Activated CD4-positive, alpha-beta memory T cell treated with anti-CD3 and anti-CD28 coated beads, Interleukin-2, amount 10 ng/mL, durations not matched to agents 7 days and 5 days (primary cell): Measurements from ENCODE around the gene LYZL2. TPM values are rescaled to one million over a fixed set of nuclear protein-coding genes. Genes with fewer than 3 reads are reported as not detected.
"Not testable (repeated sequence)": the region's sequence is repeated elsewhere in the genome, so short reads cannot be mapped to it uniquely, and the experiment has no call there.

Experiments used
- CTCF ChIA-PET: fragments of 350-600 bp; sonication (Branson Sonifier 250); formaldehyde crosslinking; loops from one replicate; lab custom pipeline; 2021; ENCODE audit warnings: antibody characterized with exemption, inconsistent platforms; lab: Charles Lee
- POLR2A ChIA-PET: fragments of 350-600 bp; sonication (Branson Sonifier 250); formaldehyde crosslinking; loops from one replicate; lab custom pipeline; 2021; ENCODE audit warnings: antibody characterized with exemption; lab: Charles Lee
- DNase-seq: peaks from one replicate; pipeline ENCODE4 v3.0.0-alpha.2; 2020
- H3K27ac Mint-ChIP-seq: one replicate; pipeline ENCODE4 v1.8.0; 2021; ENCODE audit warnings: mild to moderate bottlenecking, mixed read lengths
- H3K27me3 Mint-ChIP-seq: one replicate; pipeline ENCODE4 v1.8.0; 2021; ENCODE audit warnings: mixed read lengths
- H3K36me3 Mint-ChIP-seq: one replicate; pipeline ENCODE4 v1.8.0; 2021; ENCODE audit warnings: low read depth, mixed read lengths
- H3K4me1 Mint-ChIP-seq: one replicate; pipeline ENCODE4 v1.8.0; 2021; ENCODE audit warnings: mixed read lengths
- H3K4me3 Mint-ChIP-seq: one replicate; pipeline ENCODE4 v1.8.0; 2021; ENCODE audit warnings: mild to moderate bottlenecking, mixed read lengths
- H3K9me3 Mint-ChIP-seq: one replicate; pipeline ENCODE4 v1.8.0; 2021; ENCODE audit warnings: mixed read lengths
- total RNA-seq, 2 experiments: library from RNA; stranded (reverse); gene quantifications; one replicate each; pipeline ENCODE4 v1.2.3, GENCODE V29; 2021

Gene LYZL2
- total RNA-seq, 2 experiments from 2014 or later: not detected

DNA sequence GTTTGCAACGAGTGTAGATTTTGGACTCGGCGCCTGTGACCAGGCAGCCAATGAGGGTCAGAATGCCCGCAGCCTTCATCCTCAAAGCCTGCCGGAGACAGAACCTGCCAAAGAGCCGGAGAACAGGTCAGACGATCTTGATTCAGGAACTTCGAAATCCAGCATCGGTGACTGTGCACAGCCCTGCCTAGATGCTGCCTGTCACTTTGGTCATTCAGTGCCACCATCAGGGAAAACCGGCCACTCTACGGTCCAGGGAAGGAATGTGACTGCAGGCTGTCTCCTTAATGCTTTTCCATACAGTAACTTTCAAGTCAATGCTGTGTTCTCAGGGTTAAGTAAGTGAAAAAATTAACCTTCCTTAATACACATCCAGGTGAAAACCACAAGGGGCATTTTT is 2.7 kb downstream of the LYZL2 start:
- DNase-seq, H3K4me3 Mint-ChIP-seq, H3K9me3 Mint-ChIP-seq, H3K36me3 Mint-ChIP-seq, CTCF ChIA-PET, POLR2A ChIA-PET, H3K27ac Mint-ChIP-seq: not testable (repeated sequence)
- Mint-ChIP-seq H3K27me3 (peaks cover 15% of the 10 kb centered on the region), H3K4me1 (peaks cover 13% of the 10 kb centered on the region)

DNA sequence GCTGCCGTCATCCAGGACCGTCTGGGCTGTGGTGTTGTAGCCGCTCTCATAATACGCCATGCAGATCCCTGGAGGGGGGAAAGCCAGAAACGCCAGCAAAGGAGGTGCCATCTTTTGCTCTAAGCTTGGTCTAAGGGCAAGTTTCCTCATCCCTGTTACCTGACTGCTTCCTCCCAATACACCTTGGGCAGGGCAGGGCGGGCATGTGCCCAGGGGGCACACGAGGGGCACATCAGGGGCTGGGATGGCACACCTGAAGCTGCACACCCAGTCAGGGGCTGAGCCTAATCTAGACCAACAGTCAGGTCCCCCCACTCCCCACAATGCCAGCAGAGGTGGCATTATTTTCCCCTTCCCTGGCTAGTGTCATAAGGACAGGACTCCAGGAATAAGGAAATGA is 3.4 kb downstream of the LYZL2 start:
- CTCF ChIA-PET, H3K4me3 Mint-ChIP-seq, H3K36me3 Mint-ChIP-seq, POLR2A ChIA-PET, H3K27ac Mint-ChIP-seq, H3K9me3 Mint-ChIP-seq, DNase-seq: not testable (repeated sequence)
- Mint-ChIP-seq H3K4me1 (peaks cover 14% of the 10 kb centered on the region), H3K27me3 (peaks cover 10% of the 10 kb centered on the region)

DNA sequence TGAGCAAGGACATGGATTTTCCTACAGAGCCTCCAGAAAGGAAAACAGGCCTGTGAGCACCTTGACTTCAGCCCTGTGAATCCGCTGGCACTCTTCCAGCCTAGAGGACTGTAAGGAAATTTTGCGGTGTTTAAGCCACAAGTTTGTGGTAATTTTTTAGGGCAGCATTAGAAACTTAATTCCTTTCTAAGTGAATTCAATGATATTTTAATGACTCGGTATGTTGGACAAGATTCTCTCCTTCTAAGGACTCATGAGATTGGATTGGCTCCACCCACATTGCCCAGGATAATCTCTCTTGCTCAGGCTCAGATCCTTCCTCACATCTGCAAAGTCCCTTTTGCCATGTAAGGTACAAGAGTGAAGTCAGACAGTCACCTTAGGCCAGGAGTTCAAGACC is 4.5 kb downstream of the LYZL2 start:
- Mint-ChIP-seq H3K27me3 (peaks cover 9% of the 10 kb centered on the region), H3K4me3 (no peak overlapping the region), H3K27ac (no peak overlapping the region), H3K9me3 (no peaks in the 10 kb centered on the region), H3K4me1 (peaks cover 14% of the 10 kb centered on the region), H3K36me3 (no peaks in the 10 kb centered on the region)
- CTCF ChIA-PET: no interaction called here
- POLR2A ChIA-PET: no interaction called here
- DNase-seq: no peak

DNA sequence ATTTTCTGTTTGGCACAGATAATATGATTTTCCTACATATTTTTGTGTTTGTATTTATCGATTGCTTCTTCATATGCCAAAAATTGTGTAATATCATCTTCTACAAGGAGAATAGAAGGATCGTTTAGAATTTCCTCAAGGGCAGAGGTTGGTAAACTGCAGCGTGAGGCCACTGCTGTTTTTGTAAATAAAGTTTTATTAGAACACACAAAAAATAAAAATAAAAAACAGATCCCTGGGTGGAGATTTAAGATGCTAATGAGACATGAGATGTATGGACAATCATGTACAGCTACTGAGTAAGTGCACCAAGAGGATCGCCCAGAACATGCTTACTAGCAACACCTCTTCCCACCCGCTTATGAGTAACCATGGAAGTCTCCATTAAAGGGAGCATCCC is 9.6 kb downstream of the LYZL2 start:
- H3K27me3 Mint-ChIP-seq: peaks cover 22% of the 10 kb centered on the region
- POLR2A ChIA-PET: no interaction called here
- H3K4me1 Mint-ChIP-seq: peaks cover 7% of the 10 kb centered on the region
- no peaks in the 10 kb centered on the region for H3K36me3 Mint-ChIP-seq
- H3K27ac Mint-ChIP-seq: no peak overlapping the region
- no peak for DNase-seq
- H3K9me3 Mint-ChIP-seq: no peaks in the 10 kb centered on the region
- CTCF ChIA-PET: no interaction called here
- H3K4me3 Mint-ChIP-seq: no peak overlapping the region

DNA sequence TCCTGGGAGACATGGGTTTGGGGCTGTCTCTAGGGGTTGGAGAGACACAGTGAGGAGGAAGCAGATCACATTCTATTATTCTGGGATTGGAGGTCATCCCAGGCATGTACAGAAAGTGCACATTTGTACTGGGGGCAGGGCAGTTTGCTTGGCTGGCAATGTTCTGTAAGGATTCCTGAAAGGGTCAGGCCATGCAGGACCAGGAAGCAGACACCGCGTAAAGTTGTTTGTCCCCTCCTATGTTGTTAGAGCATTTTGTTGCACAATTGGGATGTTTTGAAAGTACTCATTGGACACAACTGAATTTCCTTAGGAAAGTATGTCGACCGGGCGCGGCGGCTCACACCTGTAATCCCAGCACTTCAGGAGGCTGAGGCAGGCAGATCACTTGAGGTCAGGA is 12.5 kb downstream of the LYZL2 start:
- H3K4me1 Mint-ChIP-seq: peaks cover 3% of the 10 kb centered on the region
- no peak overlapping the region for H3K27ac Mint-ChIP-seq
- POLR2A ChIA-PET: no interaction called here
- H3K36me3 Mint-ChIP-seq: no peaks in the 10 kb centered on the region
- H3K9me3 Mint-ChIP-seq: no peaks in the 10 kb centered on the region
- DNase-seq: no peak
- CTCF ChIA-PET: no interaction called here
- no peak overlapping the region for H3K4me3 Mint-ChIP-seq
- H3K27me3 Mint-ChIP-seq: peaks cover 23% of the 10 kb centered on the region

DNA sequence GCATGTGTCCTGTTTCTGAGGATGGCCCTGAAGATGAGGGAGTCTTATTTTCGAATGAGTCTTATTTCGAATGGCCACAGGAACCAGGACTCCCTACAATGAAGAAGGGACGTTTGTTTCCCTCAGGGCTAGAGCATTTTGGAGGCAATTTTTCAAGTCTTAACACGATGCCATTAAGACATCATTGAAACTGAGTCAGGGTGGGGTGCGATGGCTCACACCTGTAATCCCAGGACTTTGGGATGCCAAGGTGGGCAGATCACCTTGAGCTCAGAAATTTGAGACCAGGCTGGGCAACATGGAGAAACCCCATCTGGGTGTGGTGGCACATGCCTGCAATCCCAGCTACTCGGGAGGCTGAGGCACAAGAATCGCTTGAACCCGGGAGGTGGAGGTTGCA is 18.5 kb downstream of the LYZL2 start:
- H3K9me3 Mint-ChIP-seq, H3K4me1 Mint-ChIP-seq, H3K36me3 Mint-ChIP-seq, H3K4me3 Mint-ChIP-seq, H3K27ac Mint-ChIP-seq, POLR2A ChIA-PET, DNase-seq: not testable (repeated sequence)
- CTCF ChIA-PET: interaction anchor here (0.6 to 1.1 kb wide), 2 partner anchors 40 to 219 kb away, joined by 3 to 4 read pairs; no protein-coding TSS in a partner anchor
- peaks cover 24% of the 10 kb centered on the region for H3K27me3 Mint-ChIP-seq

DNA sequence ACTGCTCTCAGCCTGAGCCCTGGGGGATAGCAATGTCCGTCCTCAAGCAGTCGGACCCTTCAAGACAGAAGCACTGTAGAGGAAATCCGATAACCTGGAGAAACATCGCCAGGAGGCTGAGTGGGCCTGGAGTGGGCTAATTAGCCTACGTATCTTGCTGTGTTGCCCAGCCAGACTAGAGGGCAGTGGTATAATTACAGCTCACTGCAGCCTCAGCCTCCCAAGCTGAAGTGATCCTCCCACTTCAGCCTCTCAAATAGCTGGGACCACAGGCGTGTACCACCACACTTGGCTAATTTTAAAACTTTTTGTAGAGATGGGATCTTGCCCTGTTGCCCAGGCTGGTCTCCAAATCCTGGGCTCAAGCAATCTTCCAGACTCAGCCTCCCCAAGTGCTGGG is 21.7 kb downstream of the LYZL2 start:
- H3K27ac Mint-ChIP-seq: no peak overlapping the region
- no peaks in the 10 kb centered on the region for H3K9me3 Mint-ChIP-seq
- H3K4me1 Mint-ChIP-seq: peaks cover 16% of the 10 kb centered on the region
- ChIA-PET CTCF (interaction anchor here (1.2 to 2.5 kb wide), 2 partner anchors 17 to 33 kb away, joined by 4 to 10 read pairs; no protein-coding TSS in a partner anchor), POLR2A (no interaction called here)
- DNase-seq: no peak
- H3K27me3 Mint-ChIP-seq: peaks cover 27% of the 10 kb centered on the region
- H3K36me3 Mint-ChIP-seq: no peaks in the 10 kb centered on the region
- H3K4me3 Mint-ChIP-seq: no peak overlapping the region

DNA sequence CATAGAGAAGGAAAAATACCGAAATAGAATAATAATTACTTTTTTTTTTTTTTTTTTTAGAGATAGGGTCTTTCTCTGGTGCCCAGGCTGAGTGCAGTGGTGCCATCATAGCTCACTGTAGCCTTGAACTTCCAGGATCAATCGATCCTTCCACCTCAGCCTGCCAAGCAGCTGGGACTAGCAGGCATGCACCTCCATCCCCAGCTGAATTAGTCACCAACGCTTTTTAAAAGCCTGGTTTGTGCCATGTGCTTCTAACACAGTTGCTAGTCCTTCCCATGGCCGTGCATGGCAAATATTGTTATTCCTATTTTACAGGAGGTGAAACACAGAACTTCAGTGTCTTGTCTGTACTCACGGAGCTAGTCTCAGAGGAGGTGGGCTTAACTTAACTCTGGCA is 23.2 kb downstream of the LYZL2 start:
- Mint-ChIP-seq H3K27ac (no peak overlapping the region), H3K27me3 (peaks cover 18% of the 10 kb centered on the region), H3K4me3 (no peak overlapping the region), H3K36me3 (no peaks in the 10 kb centered on the region), H3K4me1 (peaks cover 16% of the 10 kb centered on the region), H3K9me3 (no peaks in the 10 kb centered on the region)
- ChIA-PET POLR2A (no interaction called here), CTCF (interaction anchor here (1.3 to 2.6 kb wide), 3 partner anchors 15 to 247 kb away, joined by 4 to 10 read pairs (median 9); no protein-coding TSS in a partner anchor)
- no peak for DNase-seq

DNA sequence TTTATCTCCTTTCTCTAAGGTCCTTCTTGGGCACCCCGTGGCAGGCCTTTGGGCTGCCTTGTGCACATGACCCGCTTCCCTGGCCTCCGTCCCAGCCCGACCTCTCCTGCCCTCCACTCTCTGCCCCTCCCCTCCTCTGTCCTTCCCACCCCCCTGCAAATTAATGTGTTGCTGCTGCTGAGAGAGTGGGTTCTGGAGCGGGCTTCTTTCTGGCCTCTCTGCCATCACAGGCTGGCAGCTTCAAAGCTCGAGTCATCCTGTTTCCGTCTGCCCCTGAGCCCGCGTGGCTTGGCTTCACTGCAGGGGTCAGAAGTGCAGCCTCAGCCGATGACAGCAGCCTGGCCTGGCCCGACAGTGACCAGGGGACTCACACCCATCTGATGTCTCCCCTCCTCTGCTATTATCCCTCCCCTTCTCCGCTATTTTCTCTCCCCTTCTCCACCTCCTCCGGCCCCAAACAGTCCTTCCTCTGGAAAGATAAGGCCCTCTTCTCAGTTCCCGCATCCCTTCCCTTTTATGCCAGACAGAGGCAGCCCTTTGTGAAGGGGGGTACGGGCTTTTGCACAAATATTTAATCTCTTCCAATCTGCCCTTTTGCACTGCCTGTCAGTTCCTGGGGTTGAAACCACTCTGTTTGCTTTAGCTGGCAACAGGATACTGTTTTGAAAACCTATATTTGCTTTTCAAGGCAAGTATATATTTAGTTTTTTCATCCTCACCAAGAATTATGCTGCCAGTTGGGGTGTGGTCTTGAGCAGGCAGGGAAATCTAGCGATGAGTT is 24.0 kb downstream of the LYZL2 start:
- not testable (repeated sequence) for DNase-seq, H3K27ac Mint-ChIP-seq, H3K36me3 Mint-ChIP-seq, H3K4me3 Mint-ChIP-seq, H3K9me3 Mint-ChIP-seq
- Mint-ChIP-seq H3K27me3 (peaks cover 15% of the 10 kb centered on the region), H3K4me1 (peaks cover 16% of the 10 kb centered on the region)
- ChIA-PET CTCF (interaction anchor here (0.9 to 2.6 kb wide), 4 partner anchors 14 to 246 kb away, joined by 4 to 10 read pairs (median 6); no protein-coding TSS in a partner anchor), POLR2A (interaction anchor here (1.0 kb wide), 1 partner anchor 22 kb away, joined by 3 read pairs; no protein-coding TSS in a partner anchor)

DNA sequence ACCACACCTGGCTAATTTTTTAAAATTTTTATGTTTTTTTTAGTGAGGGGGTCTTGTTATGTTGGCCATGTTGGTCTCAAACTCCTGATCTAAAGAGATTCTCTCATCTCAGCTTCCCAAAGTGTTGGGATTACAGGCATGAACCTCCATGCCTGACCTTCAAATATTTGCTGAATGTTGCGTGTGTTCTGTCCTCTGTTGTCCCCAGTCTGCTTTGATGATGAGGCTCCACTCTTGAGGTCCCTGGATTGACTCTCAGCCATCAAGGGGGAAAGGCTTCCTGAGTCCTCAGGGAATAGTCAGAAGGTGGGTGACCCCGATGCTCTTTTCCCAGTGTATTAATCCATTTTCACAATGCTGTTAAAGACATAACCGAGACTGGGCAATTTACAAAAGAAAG is 26.0 kb downstream of the LYZL2 start:
- Mint-ChIP-seq H3K27ac (no peak overlapping the region), H3K4me3 (no peak overlapping the region), H3K36me3 (no peaks in the 10 kb centered on the region), H3K4me1 (peaks cover 18% of the 10 kb centered on the region), H3K27me3 (peaks cover 8% of the 10 kb centered on the region), H3K9me3 (no peaks in the 10 kb centered on the region)
- DNase-seq: no peak
- CTCF ChIA-PET: interaction anchor here (1.7 kb wide), 1 partner anchor 22 kb away, joined by 6 read pairs; no protein-coding TSS in a partner anchor
- POLR2A ChIA-PET: no interaction called here

DNA sequence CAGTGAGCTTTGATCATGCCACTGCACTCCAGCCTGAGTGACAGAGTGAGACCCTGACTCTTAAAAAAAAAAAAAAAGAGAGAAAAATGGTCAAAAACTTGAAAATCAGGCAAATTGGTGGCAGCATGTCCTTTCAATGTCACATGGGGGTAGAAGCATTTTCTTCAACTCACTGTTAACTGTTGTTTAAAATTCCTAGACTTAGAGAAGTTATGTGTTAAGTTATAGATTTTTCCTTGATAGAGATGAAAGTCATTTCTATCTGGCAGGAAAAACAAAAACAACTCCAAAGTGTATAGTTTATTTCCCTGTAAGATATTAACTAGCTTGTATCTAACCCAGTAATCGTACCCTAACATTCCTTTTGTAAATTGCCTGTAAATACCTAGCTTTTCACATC is 26.8 kb downstream of the LYZL2 start:
- peaks cover 18% of the 10 kb centered on the region for H3K4me1 Mint-ChIP-seq
- H3K4me3 Mint-ChIP-seq: no peak overlapping the region
- no peak overlapping the region for H3K27ac Mint-ChIP-seq
- H3K27me3 Mint-ChIP-seq: peaks cover 8% of the 10 kb centered on the region
- no peaks in the 10 kb centered on the region for H3K36me3 Mint-ChIP-seq
- no peaks in the 10 kb centered on the region for H3K9me3 Mint-ChIP-seq
- DNase-seq: no peak
- ChIA-PET POLR2A (no interaction called here), CTCF (interaction anchor here (0.8 to 1.7 kb wide), 3 partner anchors 12 to 207 kb away, joined by 3 to 6 read pairs (median 3); no protein-coding TSS in a partner anchor)

DNA sequence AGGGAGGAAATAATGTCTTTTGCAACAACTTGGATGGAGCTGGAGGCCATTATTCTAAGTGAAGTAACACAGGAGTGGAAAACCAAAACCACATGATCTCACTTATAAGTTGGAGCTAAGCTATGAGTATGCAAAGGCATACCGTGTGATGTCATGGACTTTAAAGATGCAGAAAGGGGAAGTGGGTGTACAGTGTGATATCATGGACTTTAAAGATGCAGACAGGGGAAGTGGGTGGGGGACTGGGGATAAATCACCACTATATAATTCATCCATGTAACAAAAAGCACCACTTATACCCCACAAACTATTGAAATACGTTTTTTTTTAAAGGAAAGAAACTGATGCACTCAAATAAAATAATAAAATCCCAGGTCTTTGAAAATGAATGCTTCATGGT is 29.5 kb downstream of the LYZL2 start:
- Mint-ChIP-seq H3K27ac (no peak overlapping the region), H3K27me3 (peaks cover 9% of the 10 kb centered on the region), H3K4me1 (peaks cover 3% of the 10 kb centered on the region), H3K4me3 (no peak overlapping the region), H3K36me3 (no peaks in the 10 kb centered on the region), H3K9me3 (no peaks in the 10 kb centered on the region)
- CTCF ChIA-PET: interaction anchor here (1.1 to 2.0 kb wide), 2 partner anchors 9 to 18 kb away, joined by 5 read pairs; no protein-coding TSS in a partner anchor
- POLR2A ChIA-PET: no interaction called here
- no peak for DNase-seq

DNA sequence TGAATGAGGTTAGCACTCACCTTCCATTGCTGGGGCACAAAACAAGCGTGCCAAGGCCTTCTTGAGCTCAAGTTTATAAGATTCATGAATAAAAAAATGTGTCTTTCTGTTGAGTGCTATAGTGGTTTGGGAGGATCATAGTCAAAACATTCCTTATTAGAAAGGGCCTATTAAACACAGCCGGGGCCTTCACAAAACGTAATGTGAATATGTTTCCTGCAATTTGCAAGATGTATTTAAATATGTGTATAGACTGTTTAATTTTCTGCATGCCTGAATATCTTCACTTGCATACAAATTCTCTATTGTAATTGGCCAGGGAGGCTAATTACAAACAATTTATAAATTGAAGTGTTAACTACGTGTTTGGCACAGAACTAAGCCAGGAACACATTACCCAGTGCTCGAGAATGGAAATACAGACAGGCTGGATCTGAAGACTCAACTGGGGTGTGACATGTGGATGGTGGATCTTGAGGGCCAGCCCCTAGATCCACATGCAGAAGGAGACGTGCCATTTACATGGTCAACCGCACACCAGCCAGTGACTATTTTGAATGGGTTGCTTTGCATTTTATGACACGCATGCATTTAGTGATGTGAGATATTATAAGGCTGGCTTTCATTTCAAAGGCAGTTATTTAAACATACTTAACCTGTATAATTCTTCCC is 31.3 kb downstream of the LYZL2 start:
- H3K4me1 Mint-ChIP-seq: peaks cover 2% of the 10 kb centered on the region
- no peak overlapping the region for H3K4me3 Mint-ChIP-seq
- H3K27ac Mint-ChIP-seq: no peak overlapping the region
- peaks cover 15% of the 10 kb centered on the region for H3K27me3 Mint-ChIP-seq
- H3K36me3 Mint-ChIP-seq: no peaks in the 10 kb centered on the region
- POLR2A ChIA-PET: no interaction called here
- no peaks in the 10 kb centered on the region for H3K9me3 Mint-ChIP-seq
- DNase-seq: no peak
- CTCF ChIA-PET: interaction anchor here (1.0 to 1.1 kb wide), 2 partner anchors 16 to 206 kb away, joined by 3 read pairs; no protein-coding TSS in a partner anchor
